Aorta (tissue), 5 donors: ENCODE data around the gene SORBS1. TPM values are rescaled to one million over a fixed set of nuclear protein-coding genes. Genes with fewer than 3 reads are reported as not detected.

Experiments
- ATAC-seq: fragments of 200-7000 bp; cut with Tn5 transposase; one replicate; pipeline ENCODE4 v1.9.1; 2022; ENCODE audit warnings: moderate library complexity; ENCODE audit not compliant: low FRiP score
- DNase-seq, 2 donors: peaks; one replicate each; pipeline ENCODE4 v3.0.0-alpha.2; 2020
- H3K27ac ChIP-seq, 2 donors: one replicate each; pipeline ENCODE4 v1.5.1; 2013; ENCODE audit warnings: low read length in 2 of 2, mild to moderate bottlenecking in 2 of 2, moderate library complexity in 2 of 2, control low read depth in 1 of 2, inconsistent platforms in 1 of 2, low read depth in 1 of 2
- H3K27me3 ChIP-seq, 2 donors: one replicate each; pipeline ENCODE4 v1.6.1; 2013; ENCODE audit warnings: control low read depth in 1 of 2, low read length in 1 of 2, mild to moderate bottlenecking in 1 of 2, moderate library complexity in 1 of 2; ENCODE audit not compliant: insufficient read depth in 2 of 2, control insufficient read depth in 1 of 2
- H3K36me3 ChIP-seq, 2 donors: one replicate each; pipeline ENCODE4 v1.6.1; 2013; ENCODE audit warnings: control low read depth in 1 of 2, low read length in 1 of 2, mild to moderate bottlenecking in 1 of 2; ENCODE audit not compliant: insufficient read depth in 2 of 2, control insufficient read depth in 1 of 2
- H3K4me1 ChIP-seq, 2 donors: one replicate each; pipeline ENCODE4 v1.6.1; 2013; ENCODE audit warnings: low read length in 2 of 2, control low read depth in 1 of 2, mild to moderate bottlenecking in 1 of 2, moderate library complexity in 1 of 2; ENCODE audit not compliant: insufficient read depth in 2 of 2, control insufficient read depth in 1 of 2
- H3K4me3 ChIP-seq, 2 donors: one replicate each; pipeline ENCODE4 v1.5.1; 2013; ENCODE audit warnings: low read length in 2 of 2, control low read depth in 1 of 2, mild to moderate bottlenecking in 1 of 2
- H3K9me3 ChIP-seq: one replicate; pipeline ENCODE4 v1.6.1; 2013; ENCODE audit warnings: mild to moderate bottlenecking, low read length; ENCODE audit not compliant: control insufficient read depth
- WGBS, 2 donors: extraction: QIAGEN DNeasy Blood & Tissue Kit; methylation state at CpG; one replicate each; pipeline ENCODE4 v1.1.7; 2013; 5-methylcytosine and 5-hydroxymethylcytosine counted together
- intact Hi-C, 2 donors: fragments of 100-400 bp; cut with DNase I; formaldehyde crosslinking; loops; one replicate each; pipeline versions ENCODE4 v1.14.2 to v1.15.0; 2022
- polyA plus RNA-seq, 2 donors: library from polyadenylated mRNA; stranded (reverse); fragments of 200-250 nt; gene quantifications; one replicate each; pipeline ENCODE4 v1.2.3, GENCODE V29; 2013
- total RNA-seq, 2 donors: library from RNA; stranded (reverse); fragmentation: NEBNext Ultra II Directional; extraction: Animal tissue kit (Norgen Biotek cat#: 25700); gene quantifications; one replicate each; pipeline ENCODE4 v1.2.1, GENCODE V29; 2021
- donor health status: healthy with polysubstance abuse.
- donor health status: Bipolar disorder and iron deficiency.
- donor health status: DM: no; HTN: no; CAD: no.
- donor health status: DM: no; HTN: no; CAD: no.
- donor health status: DM: yes; HTN: yes; CAD: no.

SORBS1 gene
- total and polyA plus RNA-seq, 4 donors: 371 to 1,478 (median 482) TPM

- peaks cover 10% of the 10 kb centered on the region in 2 donors for H3K36me3 ChIP-seq
- intact Hi-C loops: loop anchor here (5.0 to 10.0 kb wide), 3 partner anchors 34 to 54 kb away; no protein-coding TSS in a partner anchor
- peaks cover 0 to 15% of the 10 kb centered on the region in 2 donors for H3K4me1 ChIP-seq
- WGBS, 2 donors: 4 to 5% methylated on average over 2 of the region's 2 CpGs
- no peak overlapping the region for H3K4me3 ChIP-seq
- H3K27ac ChIP-seq: peak overlapping the region; percentile 93 to 97
- no peaks in the 10 kb centered on the region for H3K27me3 ChIP-seq
- DNase-seq (no peak), ATAC-seq (peak; percentile 49)
- H3K9me3 ChIP-seq: no peaks in the 10 kb centered on the region
These were observed 183.2 kb downstream of the SORBS1 start for GRCh38 chr10:95377950-95378349.

GRCh38 chr10:95375418-95375817 lies 185.8 kb downstream of the SORBS1 start:
- Histone ChIP-seq H3K36me3 (peaks cover 6 to 18% of the 10 kb centered on the region in 2 donors), H3K9me3 (no peaks in the 10 kb centered on the region), H3K4me3 (no peak overlapping the region), H3K27ac (peak overlapping the region in 1 of 2 donors; percentile 1), H3K4me1 (peaks cover 1 to 8% of the 10 kb centered on the region in 2 donors), H3K27me3 (no peaks in the 10 kb centered on the region)
- DNase-seq (no peak), ATAC-seq (no peak)
- WGBS, 2 donors: 56 to 65% methylated on average over 1 of the region's 1 CpG
- intact Hi-C loops: loop anchor here (5.0 to 10.0 kb wide), 3 partner anchors 37 to 57 kb away; no protein-coding TSS in a partner anchor

GRCh38 chr10:95374597-95375209 lies 186.5 kb downstream of the SORBS1 start:
- Histone ChIP-seq H3K9me3 (no peaks in the 10 kb centered on the region), H3K4me1 (peaks cover 1 to 8% of the 10 kb centered on the region in 2 donors), H3K27me3 (no peaks in the 10 kb centered on the region), H3K36me3 (peaks cover 6 to 19% of the 10 kb centered on the region in 2 donors), H3K4me3 (no peak overlapping the region), H3K27ac (no peak overlapping the region)
- DNase-seq: peak; percentile 80 to 88
- intact Hi-C loops: loop anchor here (1.0 to 10.0 kb wide), 6 partner anchors 38 to 248 kb away; no protein-coding TSS in a partner anchor
- peak; percentile 91 for ATAC-seq
- WGBS, 2 donors: 8 to 12% methylated on average over 5 of the region's 5 CpGs

- ATAC-seq (no peak), DNase-seq (no peak)
- H3K4me1 ChIP-seq: peaks cover 1 to 8% of the 10 kb centered on the region in 2 donors
- peaks cover 6 to 19% of the 10 kb centered on the region in 2 donors for H3K36me3 ChIP-seq
- no peak overlapping the region for H3K27ac ChIP-seq
- no peaks in the 10 kb centered on the region for H3K9me3 ChIP-seq
- H3K27me3 ChIP-seq: no peaks in the 10 kb centered on the region
- intact Hi-C loops: loop anchor here (1.0 to 10.0 kb wide), 4 partner anchors 51 to 249 kb away; no protein-coding TSS in a partner anchor
- no peak overlapping the region for H3K4me3 ChIP-seq
These were observed 187.5 kb downstream of the SORBS1 start for GRCh38 chr10:95373660-95374059.

DNA sequence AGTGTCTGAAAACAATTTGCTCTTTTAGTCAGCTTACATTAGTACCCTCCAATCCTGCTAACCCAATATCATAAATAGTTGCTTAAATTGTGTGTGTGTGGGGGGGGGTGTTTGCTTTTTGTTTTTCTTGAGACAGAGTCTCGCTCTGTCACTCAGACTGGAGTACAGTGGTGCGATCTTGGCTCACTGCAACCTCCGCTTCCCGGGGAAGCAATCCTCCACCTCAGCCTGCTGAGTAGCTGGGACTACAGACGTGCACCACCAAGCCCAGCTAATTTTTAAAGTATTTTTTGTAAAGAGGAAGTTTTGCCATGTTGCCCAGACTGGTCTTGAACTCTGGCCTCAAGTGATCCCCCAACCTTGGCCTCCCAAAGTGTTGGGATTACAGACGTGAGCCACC lies 196.8 kb downstream of the SORBS1 start:
- 2 to 14% methylated on average over 6 of the region's 6 CpGs for WGBS, 2 donors
- H3K36me3 ChIP-seq: peaks cover 5 to 11% of the 10 kb centered on the region in 2 donors
- no peak overlapping the region for H3K27ac ChIP-seq
- intact Hi-C loops: loop anchor here (5.0 to 10.0 kb wide), 2 partner anchors 120 to 177 kb away; no protein-coding TSS in a partner anchor
- no peak overlapping the region for H3K4me3 ChIP-seq
- no peak for DNase-seq
- no peaks in the 10 kb centered on the region for H3K27me3 ChIP-seq
- peaks cover 0 to 8% of the 10 kb centered on the region in 2 donors for H3K4me1 ChIP-seq
- peak; percentile 27 for ATAC-seq
- no peaks in the 10 kb centered on the region for H3K9me3 ChIP-seq

GRCh38 chr10:95363303-95363912 lies 197.8 kb downstream of the SORBS1 start:
- no peaks in the 10 kb centered on the region for H3K9me3 ChIP-seq
- ATAC-seq (peak; percentile 61), DNase-seq (no peak)
- peak overlapping the region in 1 of 2 donors; percentile 49 for H3K27ac ChIP-seq
- H3K27me3 ChIP-seq: no peaks in the 10 kb centered on the region
- intact Hi-C loops: loop anchor here (1.0 to 10.0 kb wide), 3 partner anchors 116 to 176 kb away; no protein-coding TSS in a partner anchor
- H3K4me3 ChIP-seq: no peak overlapping the region
- WGBS, 2 donors: 2% methylated on average over 2 of the region's 2 CpGs
- H3K36me3 ChIP-seq: peaks cover 5 to 9% of the 10 kb centered on the region in 2 donors
- peaks cover 0 to 8% of the 10 kb centered on the region in 2 donors for H3K4me1 ChIP-seq

DNA sequence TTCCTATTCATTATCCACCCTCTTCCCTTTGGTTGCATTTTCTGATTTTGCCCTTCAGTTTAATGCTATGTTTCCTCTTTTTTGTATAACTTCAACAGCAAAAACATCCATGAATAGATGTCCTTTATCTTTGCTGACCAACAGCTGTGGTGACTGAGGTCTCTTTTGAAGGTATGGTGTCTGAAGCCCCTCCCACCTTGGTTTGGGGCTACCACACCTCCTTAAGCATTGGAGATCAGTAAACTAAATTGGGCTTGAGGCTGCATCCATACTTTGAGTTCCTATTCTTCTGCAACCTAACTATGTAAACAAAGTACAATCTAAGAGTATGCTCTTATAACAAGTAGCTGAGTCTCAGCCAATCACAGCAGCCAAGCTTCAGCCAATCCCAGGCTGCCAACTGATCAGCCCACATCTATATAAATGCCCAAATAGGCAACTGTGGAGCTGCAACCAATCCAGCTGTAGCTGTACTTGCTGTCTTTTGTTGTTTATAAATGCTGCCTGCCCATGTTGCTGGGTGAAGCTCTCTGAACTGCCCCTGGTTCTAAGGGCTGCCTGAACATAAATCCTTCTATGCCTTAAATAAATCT lies 201.0 kb downstream of the SORBS1 start:
- no peak for ATAC-seq
- Histone ChIP-seq H3K27me3 (no peaks in the 10 kb centered on the region), H3K9me3 (no peaks in the 10 kb centered on the region), H3K4me3 (no peak overlapping the region), H3K4me1 (peaks cover 0 to 8% of the 10 kb centered on the region in 2 donors), H3K27ac (peak overlapping the region in 1 of 2 donors; percentile 10), H3K36me3 (peaks cover 0 to 8% of the 10 kb centered on the region in 2 donors)
- DNase-seq: no peak
- intact Hi-C loops: loop anchor here (5.0 to 10.0 kb wide), 2 partner anchors 115 to 173 kb away; no protein-coding TSS in a partner anchor

DNA sequence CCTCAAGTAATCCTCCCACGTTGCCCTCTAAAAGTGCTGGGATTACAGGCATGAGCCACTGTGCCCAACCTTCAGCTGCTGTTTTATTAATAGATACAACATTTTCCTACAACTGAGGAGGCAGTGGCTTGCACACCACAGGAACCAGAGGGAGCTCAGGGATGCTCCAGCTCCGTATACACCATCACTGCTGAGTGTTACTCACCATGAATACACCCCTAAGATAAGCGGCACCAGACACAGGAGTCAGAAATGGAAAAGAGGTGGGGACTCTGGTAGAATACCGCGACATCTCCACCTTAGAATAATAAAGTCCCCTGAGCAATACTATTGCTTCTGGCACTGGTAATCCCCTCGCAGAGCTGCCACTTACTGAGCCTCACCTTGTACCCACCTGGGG lies 201.7 kb downstream of the SORBS1 start:
- H3K4me1 ChIP-seq: peaks cover 0 to 8% of the 10 kb centered on the region in 2 donors
- intact Hi-C loops: no loop called here

More for the DNA sequence above, 201.7 kb downstream of the SORBS1 start:
- H3K9me3 ChIP-seq: no peaks in the 10 kb centered on the region
- no peak overlapping the region for H3K4me3 ChIP-seq
- ATAC-seq (no peak), DNase-seq (no peak)
- H3K27ac ChIP-seq: peak overlapping the region in 1 of 2 donors; percentile 34
- H3K27me3 ChIP-seq: no peaks in the 10 kb centered on the region
- peaks cover 0 to 7% of the 10 kb centered on the region in 2 donors for H3K36me3 ChIP-seq
- 52 to 57% methylated on average over 6 of the region's 6 CpGs for WGBS, 2 donors
